ENCODE measurements around the gene RHO. TPM values are rescaled to one million over a fixed set of nuclear protein-coding genes. Genes with fewer than 3 reads are reported as not detected.

RHO gene
- total RNA-seq, 1 experiment from 2014 or later = not detected

- TF ChIP-seq CTCF (IDR thresholded peaks at IDR 0.05 in 2 of 3, conservative IDR thresholded peaks at IDR 0.05 in 1 of 3; ENCODE audit: borderline replicate concordance in 1 of 3, insufficient read depth in 1 of 3, low read depth in 2 of 3, low read length in 2 of 3) (no peak), EGR1 (IDR thresholded peaks at IDR 0.05; ENCODE audit: low read depth) (no peak), SIN3A (IDR thresholded peaks at IDR 0.05; ENCODE audit: low read depth) (no peak)
Observed at GRCh38 chr3:129536804-129537203, 8.4 kb downstream of the RHO start (continued).

GRCh38 chr3:129539206-129539605 is 10.8 kb downstream of the RHO start:
- Histone ChIP-seq H3K9ac (ENCODE audit: low read length) (no peak overlapping the region), H3K9me2 (ENCODE audit: insufficient read depth) (no peaks in the 10 kb centered on the region), H3K9me3 (ENCODE audit: control insufficient read depth in 1 of 2, insufficient read depth in 1 of 2, low read depth in 1 of 2, low read length in 2 of 2) (no peaks in the 10 kb centered on the region), H3K4me1 (ENCODE audit: control insufficient read depth in 1 of 2, insufficient read depth in 2 of 2, low read length in 2 of 2) (peaks cover 0 to 4% of the 10 kb centered on the region in 2 experiments; a peak in 1 of 4 replicates), H3K4me2 (ENCODE audit: low read length) (no peak overlapping the region), H3K4me3 (replicated peaks in 1 of 2; ENCODE audit: low read depth in 1 of 2, low read length in 2 of 2) (no peak overlapping the region), H3K79me2 (ENCODE audit: insufficient read depth, low read length) (no peaks in the 10 kb centered on the region), H3K27me3 (ENCODE audit: insufficient read depth, low read length) (no peaks in the 10 kb centered on the region), H4K20me1 (ENCODE audit: insufficient read depth) (no peaks in the 10 kb centered on the region), H3K36me3 (ENCODE audit: control insufficient read depth in 1 of 2, insufficient read depth in 2 of 2, low read length in 2 of 2) (no peaks in the 10 kb centered on the region), H3K27ac (ENCODE audit: low read depth, low read length) (no peak overlapping the region), H2AFZ (ENCODE audit: low read depth, low read length, poor library complexity, severe bottlenecking) (no peak overlapping the region)
- DNase-seq (ENCODE audit: low read depth, low spot score) (no peak), ATAC-seq (no peak)
- intact Hi-C loops (cut with micrococcal nuclease) = no loop called here
- CTCF ChIA-PET = no interaction called here
- BruUV-seq (replicated peaks) = no TSS peak
- RAD21 ChIA-PET (ENCODE audit: low non-redundant PET in 1 of 2, low total read pairs in 2 of 2, uncharacterized antibody in 2 of 2, unreplicated experiment in 2 of 2) = no interaction called here
- POLR2A ChIA-PET = no interaction called here
- TF ChIP-seq EZH2phosphoT487 (IDR thresholded peaks at IDR 0.05; ENCODE audit: borderline replicate concordance) (no peak), ELF1 (IDR thresholded peaks at IDR 0.05; ENCODE audit: borderline replicate concordance, low read depth) (no peak), ZBTB33 (IDR thresholded peaks at IDR 0.05; ENCODE audit: extremely low read depth, insufficient replicate concordance, low read length) (no peak), FOSL1 (IDR thresholded peaks at IDR 0.05; ENCODE audit: low read depth) (no peak), EZH2 (IDR thresholded peaks at IDR 0.05) (no peak), SIN3A (IDR thresholded peaks at IDR 0.05; ENCODE audit: low read depth) (no peak), YY1 (IDR thresholded peaks at IDR 0.05; ENCODE audit: extremely low read depth, insufficient replicate concordance, low read depth, low read length) (no peak), CTCF (IDR thresholded peaks at IDR 0.05 in 2 of 3, conservative IDR thresholded peaks at IDR 0.05 in 1 of 3; ENCODE audit: borderline replicate concordance in 1 of 3, insufficient read depth in 1 of 3, low read depth in 2 of 3, low read length in 2 of 3) (no peak), ZFX (IDR thresholded peaks at IDR 0.05) (no peak), JUND (IDR thresholded peaks at IDR 0.05) (no peak), MAX (IDR thresholded peaks at IDR 0.05) (no peak), CEBPB (IDR thresholded peaks at IDR 0.05; ENCODE audit: low read depth) (no peak), CBX3 (IDR thresholded peaks at IDR 0.05; ENCODE audit: low read depth) (no peak), ATF3 (IDR thresholded peaks at IDR 0.05) (no peak), POLR2AphosphoS5 (IDR thresholded peaks at IDR 0.05; ENCODE audit: low read depth, low read length) (no peak), SP1 (IDR thresholded peaks at IDR 0.05; ENCODE audit: low read depth) (no peak), SRF (IDR thresholded peaks at IDR 0.05; ENCODE audit: low read depth) (no peak)

Data from HCT116 (cell line).